T-helper 17 cell (primary cell): ENCODE measurements around the gene BEST2. TPM values are rescaled to one million over a fixed set of nuclear protein-coding genes. Genes with fewer than 3 reads are reported as not detected.
A peak's percentile ranks its signal among the peaks of the same experiment; 100 is the strongest.

Source experiments
- ATAC-seq: fragments of 150-1000 bp; cut with Tn5 transposase; 2 replicates; pipeline ENCODE4 v1.10.0; 2021; ENCODE audit warnings: mild to moderate bottlenecking, moderate library complexity
- DNase-seq, 3 donors: peaks; one replicate each; pipeline versions ENCODE4 v3.0.0 to v3.0.0-alpha.2; 2020 to 2021
- H3K9me3 ChIP-seq: one replicate; pipeline ENCODE4 v1.7.0; 2013; ENCODE audit warnings: low read length, mild to moderate bottlenecking; ENCODE audit not compliant: control insufficient read depth, poor library complexity, severe bottlenecking
- H3K27ac Mint-ChIP-seq: one replicate; pipeline ENCODE4 v1.8.0; 2022; ENCODE audit warnings: mild to moderate bottlenecking, moderate library complexity, mixed read lengths
- H3K27me3 Mint-ChIP-seq: one replicate; pipeline ENCODE4 v1.8.0; 2022; ENCODE audit warnings: mixed read lengths
- H3K36me3 Mint-ChIP-seq: one replicate; pipeline ENCODE4 v1.8.0; 2022; ENCODE audit warnings: low read depth, mixed read lengths
- H3K4me1 Mint-ChIP-seq: one replicate; pipeline ENCODE4 v1.8.0; 2022; ENCODE audit warnings: mild to moderate bottlenecking, mixed read lengths
- H3K4me3 Mint-ChIP-seq: one replicate; pipeline ENCODE4 v1.8.0; 2022; ENCODE audit warnings: mild to moderate bottlenecking, moderate library complexity, mixed read lengths
- total RNA-seq, 4 donors: library from RNA in 2 of 4; stranded (reverse) in 2 of 4; gene quantifications; one replicate each; pipeline ENCODE4 v1.2.3 and lab custom pipeline; 2022 to 2026

Gene BEST2
- total RNA-seq, 2 donors from 2014 or later = not detected

- H3K4me1 Mint-ChIP-seq = peaks cover 24% of the 10 kb centered on the region
- H3K27me3 Mint-ChIP-seq = no peaks in the 10 kb centered on the region
- DNase-seq (no peak), ATAC-seq (peak; percentile 79)
- H3K36me3 Mint-ChIP-seq = no peaks in the 10 kb centered on the region
- H3K9me3 ChIP-seq = no peaks in the 10 kb centered on the region
- H3K4me3 Mint-ChIP-seq = peak overlapping the region; percentile 91
- no peak overlapping the region for H3K27ac Mint-ChIP-seq
Observed at GRCh38 chr19:12782174-12782423, 30.5 kb downstream of the BEST2 start.

- H3K9me3 ChIP-seq = no peaks in the 10 kb centered on the region
- Mint-ChIP-seq H3K4me3 (peak overlapping the region; percentile 91), H3K36me3 (no peaks in the 10 kb centered on the region), H3K27ac (no peak overlapping the region), H3K27me3 (no peaks in the 10 kb centered on the region), H3K4me1 (peaks cover 22% of the 10 kb centered on the region)
- DNase-seq = peak; percentile 90 to 95 (median 93)
- peak; percentile 69 for ATAC-seq
Observed at GRCh38 chr19:12782424-12783290, 31.1 kb downstream of the BEST2 start.

- ATAC-seq (no peak), DNase-seq (peak in 1 of 3 donors; percentile 25)
- Mint-ChIP-seq H3K27ac (no peak overlapping the region), H3K27me3 (no peaks in the 10 kb centered on the region), H3K36me3 (no peaks in the 10 kb centered on the region), H3K4me1 (peaks cover 22% of the 10 kb centered on the region), H3K4me3 (peak overlapping the region; percentile 91)
- H3K9me3 ChIP-seq = no peaks in the 10 kb centered on the region
Observed at GRCh38 chr19:12783291-12783848, 31.8 kb downstream of the BEST2 start.

- no peaks in the 10 kb centered on the region for H3K9me3 ChIP-seq
- Mint-ChIP-seq H3K27ac (no peak overlapping the region), H3K36me3 (no peaks in the 10 kb centered on the region), H3K4me3 (peak overlapping the region; percentile 91), H3K27me3 (no peaks in the 10 kb centered on the region), H3K4me1 (peaks cover 21% of the 10 kb centered on the region)
- no peak for DNase-seq
- no peak for ATAC-seq
Observed at GRCh38 chr19:12783849-12784393, 32.3 kb downstream of the BEST2 start.

- Mint-ChIP-seq H3K4me1 (peaks cover 22% of the 10 kb centered on the region), H3K36me3 (no peaks in the 10 kb centered on the region), H3K27ac (no peak overlapping the region), H3K4me3 (no peak overlapping the region), H3K27me3 (no peaks in the 10 kb centered on the region)
- peak in 1 of 3 donors; percentile 19 for DNase-seq
- H3K9me3 ChIP-seq = no peaks in the 10 kb centered on the region
- ATAC-seq = peak; percentile 4
Observed at GRCh38 chr19:12784394-12784870, 32.8 kb downstream of the BEST2 start.

GRCh38 chr19:12784871-12785430 lies 33.4 kb downstream of the BEST2 start:
- H3K9me3 ChIP-seq = no peaks in the 10 kb centered on the region
- H3K27ac Mint-ChIP-seq = no peak overlapping the region
- no peaks in the 10 kb centered on the region for H3K36me3 Mint-ChIP-seq
- DNase-seq (peak in 1 of 3 donors; percentile 27), ATAC-seq (no peak)
- H3K4me1 Mint-ChIP-seq = peaks cover 21% of the 10 kb centered on the region
- no peak overlapping the region for H3K4me3 Mint-ChIP-seq
- H3K27me3 Mint-ChIP-seq = no peaks in the 10 kb centered on the region

GRCh38 chr19:12785431-12786031 lies 33.9 kb downstream of the BEST2 start:
- DNase-seq = no peak
- peaks cover 25% of the 10 kb centered on the region for H3K4me1 Mint-ChIP-seq

GRCh38 chr19:12786141-12786870 lies 34.7 kb downstream of the BEST2 start:
- Mint-ChIP-seq H3K36me3 (no peaks in the 10 kb centered on the region), H3K4me1 (peaks cover 33% of the 10 kb centered on the region), H3K4me3 (no peak overlapping the region), H3K27me3 (no peaks in the 10 kb centered on the region), H3K27ac (no peak overlapping the region)
- DNase-seq (no peak), ATAC-seq (no peak)
- no peaks in the 10 kb centered on the region for H3K9me3 ChIP-seq

More at GRCh38 chr19:12785431-12786031, 33.9 kb downstream of the BEST2 start:
- no peak overlapping the region for H3K27ac Mint-ChIP-seq
- no peak for ATAC-seq
- no peaks in the 10 kb centered on the region for H3K36me3 Mint-ChIP-seq
- no peaks in the 10 kb centered on the region for H3K9me3 ChIP-seq
- H3K4me3 Mint-ChIP-seq = no peak overlapping the region
- no peaks in the 10 kb centered on the region for H3K27me3 Mint-ChIP-seq

- H3K27me3 Mint-ChIP-seq = no peaks in the 10 kb centered on the region
- peak overlapping the region; percentile 98 for H3K27ac Mint-ChIP-seq
- ATAC-seq (no peak), DNase-seq (no peak)
- no peak overlapping the region for H3K4me3 Mint-ChIP-seq
- no peaks in the 10 kb centered on the region for H3K9me3 ChIP-seq
- peaks cover 27% of the 10 kb centered on the region for H3K4me1 Mint-ChIP-seq
- no peaks in the 10 kb centered on the region for H3K36me3 Mint-ChIP-seq
Observed at GRCh38 chr19:12786952-12787351, 35.4 kb downstream of the BEST2 start.

GRCh38 chr19:12787458-12787857 lies 35.9 kb downstream of the BEST2 start:
- H3K4me3 Mint-ChIP-seq = no peak overlapping the region
- peaks cover 23% of the 10 kb centered on the region for H3K4me1 Mint-ChIP-seq
- ATAC-seq = no peak
- DNase-seq = no peak
- peaks cover 2% of the 10 kb centered on the region for H3K36me3 Mint-ChIP-seq
- no peaks in the 10 kb centered on the region for H3K9me3 ChIP-seq
- no peaks in the 10 kb centered on the region for H3K27me3 Mint-ChIP-seq
- peak overlapping the region; percentile 98 for H3K27ac Mint-ChIP-seq

- no peaks in the 10 kb centered on the region for H3K9me3 ChIP-seq
- H3K27me3 Mint-ChIP-seq = no peaks in the 10 kb centered on the region
- no peak for DNase-seq
- H3K4me1 Mint-ChIP-seq = peaks cover 23% of the 10 kb centered on the region
- peak overlapping the region; percentile 98 for H3K27ac Mint-ChIP-seq
- H3K4me3 Mint-ChIP-seq = no peak overlapping the region
- no peak for ATAC-seq
- H3K36me3 Mint-ChIP-seq = peaks cover 2% of the 10 kb centered on the region
Observed at GRCh38 chr19:12788042-12788681, 36.6 kb downstream of the BEST2 start.

- DNase-seq (peak; percentile 52 to 63 (median 53)), ATAC-seq (no peak)
- Mint-ChIP-seq H3K27ac (peak overlapping the region; percentile 98), H3K27me3 (no peaks in the 10 kb centered on the region), H3K4me3 (peak overlapping the region; percentile 87), H3K36me3 (peaks cover 5% of the 10 kb centered on the region), H3K4me1 (peaks cover 24% of the 10 kb centered on the region)
- H3K9me3 ChIP-seq = no peaks in the 10 kb centered on the region
Observed at GRCh38 chr19:12788682-12789097, 37.1 kb downstream of the BEST2 start.
